HG03469 (cell line): Measurements from ENCODE around the gene CDHR5.

Experiments
- ATAC-seq: cut with Tn5 transposase; IDR thresholded peaks from one replicate; pipeline ENCODE4 v1.9.1; 2021; ENCODE audit warnings: mild to moderate bottlenecking, moderate library complexity, moderate number of reproducible peaks; ENCODE audit not compliant: unreplicated experiment

The CDHR5 gene

GRCh38 chr11:612201-612960 is 12.4 kb downstream of the CDHR5 start:
- no peak for ATAC-seq

- ATAC-seq = no peak
These were observed 13.5 kb downstream of the CDHR5 start for GRCh38 chr11:611001-611996.

GRCh38 chr11:610146-610801 is 14.5 kb downstream of the CDHR5 start:
- ATAC-seq = no peak

- no peak for ATAC-seq
These were observed 15.4 kb downstream of the CDHR5 start for GRCh38 chr11:609341-609811.

- ATAC-seq = no peak
These were observed 15.9 kb downstream of the CDHR5 start for GRCh38 chr11:608791-609251.

GRCh38 chr11:607971-608659 is 16.6 kb downstream of the CDHR5 start:
- ATAC-seq = no peak

GRCh38 chr11:607020-607780 is 17.6 kb downstream of the CDHR5 start:
- no peak for ATAC-seq

GRCh38 chr11:606245-606644 is 18.5 kb downstream of the CDHR5 start:
- ATAC-seq = no peak

GRCh38 chr11:605286-606129 is 19.2 kb downstream of the CDHR5 start:
- ATAC-seq = no peak

GRCh38 chr11:603154-603553 is 21.6 kb downstream of the CDHR5 start:
- no peak for ATAC-seq

GRCh38 chr11:601573-602245 is 23.0 kb downstream of the CDHR5 start:
- ATAC-seq = no peak

- no peak for ATAC-seq
These were observed 26.6 kb downstream of the CDHR5 start for GRCh38 chr11:598005-598680.

GRCh38 chr11:597166-597725 is 27.5 kb downstream of the CDHR5 start:
- no peak for ATAC-seq

GRCh38 chr11:596374-596773 is 28.4 kb downstream of the CDHR5 start:
- ATAC-seq = no peak

- ATAC-seq = no peak
These were observed 29.4 kb downstream of the CDHR5 start for GRCh38 chr11:595400-595799.

- no peak for ATAC-seq
These were observed 31.4 kb downstream of the CDHR5 start for GRCh38 chr11:593347-593746.

GRCh38 chr11:592918-593317 is 31.8 kb downstream of the CDHR5 start:
- no peak for ATAC-seq
